Mononuclear cell (primary cell): Measurements from ENCODE around the gene SLC4A5. TPM values are rescaled to one million over a fixed set of nuclear protein-coding genes. Genes with fewer than 3 reads are reported as not detected.
A peak's percentile ranks its signal among the peaks of the same experiment; 100 is the strongest.

Experiments
- H3K27me3 ChIP-seq: 2 replicates; pipeline ENCODE4 v1.6.0; 2011; ENCODE audit warnings: low read length, control low read depth; ENCODE audit not compliant: insufficient read depth
- H3K4me1 ChIP-seq: 2 replicates; pipeline ENCODE4 v1.5.1; 2011; ENCODE audit warnings: mild to moderate bottlenecking, low read length, control low read depth; ENCODE audit not compliant: insufficient read depth
- H3K4me3 ChIP-seq: 2 replicates; pipeline ENCODE4 v1.5.1; 2011; ENCODE audit warnings: mild to moderate bottlenecking, low read length, moderate library complexity
- H3K9me3 ChIP-seq: 2 replicates; pipeline ENCODE4 v1.5.1; 2011; ENCODE audit warnings: low read depth, mild to moderate bottlenecking, control low read depth, low read length
- total RNA-seq: library from RNA; depleted of rRNA; stranded (reverse); fragments of >200 nt; gene quantifications from one replicate; pipeline ENCODE4 v1.2.3, GENCODE V29; 2012

The SLC4A5 gene, protein sequence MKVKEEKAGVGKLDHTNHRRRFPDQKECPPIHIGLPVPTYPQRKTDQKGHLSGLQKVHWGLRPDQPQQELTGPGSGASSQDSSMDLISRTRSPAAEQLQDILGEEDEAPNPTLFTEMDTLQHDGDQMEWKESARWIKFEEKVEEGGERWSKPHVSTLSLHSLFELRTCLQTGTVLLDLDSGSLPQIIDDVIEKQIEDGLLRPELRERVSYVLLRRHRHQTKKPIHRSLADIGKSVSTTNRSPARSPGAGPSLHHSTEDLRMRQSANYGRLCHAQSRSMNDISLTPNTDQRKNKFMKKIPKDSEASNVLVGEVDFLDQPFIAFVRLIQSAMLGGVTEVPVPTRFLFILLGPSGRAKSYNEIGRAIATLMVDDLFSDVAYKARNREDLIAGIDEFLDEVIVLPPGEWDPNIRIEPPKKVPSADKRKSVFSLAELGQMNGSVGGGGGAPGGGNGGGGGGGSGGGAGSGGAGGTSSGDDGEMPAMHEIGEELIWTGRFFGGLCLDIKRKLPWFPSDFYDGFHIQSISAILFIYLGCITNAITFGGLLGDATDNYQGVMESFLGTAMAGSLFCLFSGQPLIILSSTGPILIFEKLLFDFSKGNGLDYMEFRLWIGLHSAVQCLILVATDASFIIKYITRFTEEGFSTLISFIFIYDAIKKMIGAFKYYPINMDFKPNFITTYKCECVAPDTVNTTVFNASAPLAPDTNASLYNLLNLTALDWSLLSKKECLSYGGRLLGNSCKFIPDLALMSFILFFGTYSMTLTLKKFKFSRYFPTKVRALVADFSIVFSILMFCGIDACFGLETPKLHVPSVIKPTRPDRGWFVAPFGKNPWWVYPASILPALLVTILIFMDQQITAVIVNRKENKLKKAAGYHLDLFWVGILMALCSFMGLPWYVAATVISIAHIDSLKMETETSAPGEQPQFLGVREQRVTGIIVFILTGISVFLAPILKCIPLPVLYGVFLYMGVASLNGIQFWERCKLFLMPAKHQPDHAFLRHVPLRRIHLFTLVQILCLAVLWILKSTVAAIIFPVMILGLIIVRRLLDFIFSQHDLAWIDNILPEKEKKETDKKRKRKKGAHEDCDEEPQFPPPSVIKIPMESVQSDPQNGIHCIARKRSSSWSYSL
- total RNA-seq: 6.7 TPM

GRCh38 chr2:74343316-74343715 is at the start of gene SLC4A5:
TSS of gene SLC4A5 (minus strand) at chr2:74343416. CDS start at chr2:74315023, 28,393 bp downstream.
- Histone ChIP-seq H3K4me3 (no peak within 1 kb of the TSS), H3K9me3 (no peaks in the 10 kb centered on the region), H3K27me3 (no peaks in the 10 kb centered on the region), H3K4me1 (no peaks in the 10 kb centered on the region)

DNA sequence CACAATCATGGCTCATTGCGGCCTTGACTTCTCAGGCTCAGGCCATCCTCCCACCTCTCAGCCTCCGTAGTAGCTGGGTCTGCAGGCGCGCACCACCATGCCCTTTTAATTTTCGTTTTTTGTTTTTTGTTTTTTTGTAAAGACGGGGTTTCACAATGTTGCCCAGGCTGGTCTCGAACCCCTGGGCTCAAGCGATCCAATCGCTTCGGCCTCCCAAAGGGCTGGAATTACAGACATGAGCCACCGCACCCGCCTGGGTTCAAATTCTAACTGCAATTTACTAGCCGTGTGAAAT is 49.2 kb upstream of the SLC4A5 start:
- Histone ChIP-seq H3K27me3 (peaks cover 5% of the 10 kb centered on the region), H3K4me1 (peaks cover 32% of the 10 kb centered on the region), H3K4me3 (no peak overlapping the region), H3K9me3 (no peaks in the 10 kb centered on the region)

DNA sequence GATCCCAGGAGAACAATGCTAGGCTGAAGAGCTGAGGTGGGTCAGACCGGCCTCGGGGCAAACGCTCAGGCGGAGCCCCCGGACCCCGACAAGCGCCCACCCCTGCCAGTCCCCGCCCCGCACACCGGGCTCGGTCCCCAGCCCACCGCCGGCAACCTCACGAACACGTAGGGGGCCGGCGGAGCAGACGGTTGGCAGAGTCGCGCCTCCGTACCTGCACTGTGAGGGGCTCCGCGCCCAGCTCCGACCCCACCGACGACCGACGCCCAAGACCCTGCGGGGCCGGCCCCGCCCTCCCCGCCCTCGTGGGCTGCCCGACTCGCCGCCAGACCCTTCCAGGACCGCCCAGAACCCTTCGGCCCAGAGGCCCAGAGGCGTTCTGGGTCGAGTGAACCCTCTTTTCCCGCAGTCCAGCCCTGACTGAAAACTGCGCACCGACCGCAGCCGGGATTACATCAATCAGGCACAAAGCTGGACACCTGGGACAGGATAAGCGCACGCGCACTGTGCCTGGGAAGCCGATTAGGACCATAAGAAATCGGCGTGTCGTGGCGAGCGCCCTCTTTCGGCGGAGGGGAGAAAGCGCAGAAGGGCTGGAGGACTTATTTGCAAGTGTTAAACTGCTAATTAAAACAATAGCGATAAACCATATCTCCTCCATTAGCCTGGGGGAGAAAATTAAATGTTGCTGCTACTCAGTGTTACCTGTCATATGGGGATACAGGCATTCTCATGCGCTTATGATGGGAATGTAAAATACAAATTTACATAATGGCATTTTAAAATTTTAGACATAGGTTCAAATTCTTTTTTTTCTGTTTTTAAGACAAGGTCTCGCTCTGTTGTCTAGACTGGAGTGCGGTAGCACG is 48.6 kb upstream of the SLC4A5 start:
- peaks cover 32% of the 10 kb centered on the region for H3K4me1 ChIP-seq
- no peaks in the 10 kb centered on the region for H3K9me3 ChIP-seq
- peak overlapping the region; percentile 79 for H3K4me3 ChIP-seq
- peaks cover 5% of the 10 kb centered on the region for H3K27me3 ChIP-seq

- no peaks in the 10 kb centered on the region for H3K9me3 ChIP-seq
- peaks cover 5% of the 10 kb centered on the region for H3K27me3 ChIP-seq
- H3K4me1 ChIP-seq: peaks cover 32% of the 10 kb centered on the region
- peak overlapping the region; percentile 79 for H3K4me3 ChIP-seq
Measured at GRCh38 chr2:74391209-74391579, 48.0 kb upstream of the SLC4A5 start.

- peaks cover 5% of the 10 kb centered on the region for H3K27me3 ChIP-seq
- H3K4me1 ChIP-seq: peaks cover 32% of the 10 kb centered on the region
- H3K4me3 ChIP-seq: no peak overlapping the region
- H3K9me3 ChIP-seq: no peaks in the 10 kb centered on the region
Measured at GRCh38 chr2:74390606-74391005, 47.4 kb upstream of the SLC4A5 start.

DNA sequence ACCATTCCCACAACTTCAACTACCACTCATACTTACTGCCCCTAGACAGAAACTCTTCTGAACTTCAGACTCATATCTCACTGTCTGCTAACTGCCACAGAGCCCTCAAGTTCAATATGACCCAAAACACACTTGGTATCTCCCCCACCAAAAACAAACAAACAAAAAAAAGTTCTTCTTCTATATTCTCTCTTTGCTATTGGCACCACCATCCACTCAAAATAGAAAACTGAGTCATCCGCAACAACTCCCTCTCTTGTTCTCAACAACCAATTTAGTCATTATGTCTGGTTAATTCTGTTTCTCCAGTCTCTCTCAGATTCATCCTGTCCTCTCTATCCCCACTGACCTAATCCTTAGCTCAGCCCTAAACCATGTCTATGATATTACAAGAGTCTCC is 44.1 kb upstream of the SLC4A5 start:
- H3K4me1 ChIP-seq: peaks cover 32% of the 10 kb centered on the region
- H3K27me3 ChIP-seq: no peaks in the 10 kb centered on the region
- H3K9me3 ChIP-seq: no peaks in the 10 kb centered on the region
- H3K4me3 ChIP-seq: no peak overlapping the region

DNA sequence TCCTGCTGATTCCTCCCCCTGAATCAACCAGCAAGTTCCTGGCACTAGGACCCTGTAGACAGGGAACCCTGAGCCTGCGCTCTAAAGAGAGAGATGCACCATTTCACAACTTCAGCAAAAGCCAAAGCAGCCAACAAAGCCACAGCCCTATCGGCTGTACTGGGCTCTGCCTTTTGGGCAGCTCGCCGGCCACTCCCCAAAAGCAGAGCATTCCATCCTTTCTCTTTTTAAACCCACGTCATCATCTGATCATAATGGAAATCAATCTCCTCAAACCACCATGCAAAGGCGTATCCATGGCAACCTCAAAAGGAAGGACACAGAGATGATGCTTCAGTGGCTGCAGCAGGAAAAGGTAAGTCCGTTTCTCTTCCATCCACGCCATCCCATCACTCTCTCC is 42.2 kb upstream of the SLC4A5 start:
- Histone ChIP-seq H3K4me3 (no peak overlapping the region), H3K27me3 (no peaks in the 10 kb centered on the region), H3K4me1 (peaks cover 24% of the 10 kb centered on the region), H3K9me3 (no peaks in the 10 kb centered on the region)

GRCh38 chr2:74384051-74384450 is 40.8 kb upstream of the SLC4A5 start:
- no peaks in the 10 kb centered on the region for H3K27me3 ChIP-seq
- peaks cover 23% of the 10 kb centered on the region for H3K4me1 ChIP-seq
- H3K4me3 ChIP-seq: no peak overlapping the region
- H3K9me3 ChIP-seq: no peaks in the 10 kb centered on the region

DNA sequence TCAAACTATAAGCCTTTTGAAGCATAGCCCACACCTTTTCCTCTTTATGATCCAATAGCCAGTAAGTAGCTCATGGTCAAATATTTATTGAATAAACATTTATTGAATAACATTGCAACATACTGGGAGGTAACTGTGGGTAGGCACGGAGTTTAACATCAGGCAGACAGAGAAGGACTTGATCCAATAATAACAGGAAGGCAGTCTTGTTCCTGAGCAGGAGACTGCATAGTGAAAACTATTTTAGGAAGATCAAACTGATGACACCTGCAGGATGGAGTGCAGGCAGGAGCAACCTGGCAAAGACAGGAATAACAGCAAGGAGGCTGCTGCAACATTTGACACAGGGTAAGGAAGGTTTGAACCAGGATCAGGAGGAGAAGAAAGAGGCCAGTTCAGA is 40.0 kb upstream of the SLC4A5 start:
- H3K9me3 ChIP-seq: no peaks in the 10 kb centered on the region
- no peaks in the 10 kb centered on the region for H3K27me3 ChIP-seq
- H3K4me3 ChIP-seq: no peak overlapping the region
- peaks cover 23% of the 10 kb centered on the region for H3K4me1 ChIP-seq

GRCh38 chr2:74381751-74382150 is 38.5 kb upstream of the SLC4A5 start:
- Histone ChIP-seq H3K9me3 (no peaks in the 10 kb centered on the region), H3K27me3 (no peaks in the 10 kb centered on the region), H3K4me3 (no peak overlapping the region), H3K4me1 (peaks cover 15% of the 10 kb centered on the region)

- no peak within 1 kb of the TSS for H3K4me3 ChIP-seq
Measured at GRCh38 chr2:74379851-74380789, 36.9 kb upstream of the SLC4A5 start, which contains the start of gene DCTN1. TSS of gene DCTN1 (minus strand) at chr2:74380311. CDS start at chr2:74380037, 274 bp downstream.

GRCh38 chr2:74378007-74378406 is 34.8 kb upstream of the SLC4A5 start:
- Histone ChIP-seq H3K27me3 (no peaks in the 10 kb centered on the region), H3K9me3 (no peaks in the 10 kb centered on the region), H3K4me3 (no peak overlapping the region), H3K4me1 (peaks cover 15% of the 10 kb centered on the region)

More at GRCh38 chr2:74379851-74380789, 36.9 kb upstream of the SLC4A5 start, which contains the start of gene DCTN1:
- no peaks in the 10 kb centered on the region for H3K9me3 ChIP-seq
- H3K4me1 ChIP-seq: peaks cover 15% of the 10 kb centered on the region
- H3K27me3 ChIP-seq: no peaks in the 10 kb centered on the region

- H3K4me3 ChIP-seq: no peak overlapping the region
- H3K4me1 ChIP-seq: peaks cover 15% of the 10 kb centered on the region
- no peaks in the 10 kb centered on the region for H3K9me3 ChIP-seq
- H3K27me3 ChIP-seq: no peaks in the 10 kb centered on the region
Measured at GRCh38 chr2:74375838-74376237, 32.6 kb upstream of the SLC4A5 start.
